Activated T-cell treated with anti-CD3 and anti-CD28 coated beads, Interleukin-2, amount 50 U/mL, for 72 hours (primary cell): Measurements from ENCODE around the gene STAC3. TPM values are rescaled to one million over a fixed set of nuclear protein-coding genes. Genes with fewer than 3 reads are reported as not detected.
A peak's percentile ranks its signal among the peaks of the same experiment; 100 is the strongest.

ENCODE experiments used
- ATAC-seq, 2 donors: fragments of 150-1000 bp; cut with Tn5 transposase; replicated peaks in 1 of 2; 2 replicates each; pipeline ENCODE4 v1.10.0; 2021; ENCODE audit warnings: moderate library complexity in 2 of 2, mild to moderate bottlenecking in 1 of 2
- DNase-seq, 2 donors: peaks; one replicate each; pipeline ENCODE4 v3.0.0; 2021 to 2022; ENCODE audit warnings: mixed read lengths in 1 of 2
- H3K27ac Mint-ChIP-seq: one replicate; pipeline ENCODE4 v1.8.0; 2022; ENCODE audit warnings: mild to moderate bottlenecking, moderate library complexity, mixed read lengths
- H3K27me3 Mint-ChIP-seq: one replicate; pipeline ENCODE4 v1.8.0; 2022; ENCODE audit warnings: low read depth, mixed read lengths
- H3K36me3 Mint-ChIP-seq, 2 donors: one replicate each; pipeline ENCODE4 v1.8.0; 2022; ENCODE audit warnings: mixed read lengths in 2 of 2, mild to moderate bottlenecking in 1 of 2; ENCODE audit not compliant: insufficient read depth in 2 of 2
- H3K4me1 Mint-ChIP-seq: one replicate; pipeline ENCODE4 v1.8.0; 2022; ENCODE audit warnings: low read depth, mixed read lengths
- H3K4me3 Mint-ChIP-seq, 2 donors: one replicate each; pipeline ENCODE4 v1.8.0; 2022; ENCODE audit warnings: mild to moderate bottlenecking in 2 of 2, mixed read lengths in 2 of 2, moderate library complexity in 2 of 2
- H3K9me3 Mint-ChIP-seq, 2 donors: one replicate each; pipeline ENCODE4 v1.8.0; 2022; ENCODE audit warnings: mixed read lengths in 2 of 2
- total RNA-seq, 2 donors: library from RNA; stranded (reverse); gene quantifications; one replicate each; pipeline ENCODE4 v1.2.3, GENCODE V29; 2022

STAC3 gene
- total RNA-seq, 2 donors from 2014 or later, result 3.5 to 4.2 TPM

GRCh38 chr12:57213763-57214397 is 37.1 kb downstream of the STAC3 start:
- H3K27me3 Mint-ChIP-seq, result peaks cover 48% of the 10 kb centered on the region
- DNase-seq (no peak), ATAC-seq (no peak)
- H3K4me3 Mint-ChIP-seq, result peak overlapping the region; percentile 19 to 46
- H3K36me3 Mint-ChIP-seq, result peaks cover 0 to 3% of the 10 kb centered on the region in 2 donors
- no peak overlapping the region for H3K27ac Mint-ChIP-seq
- no peaks in the 10 kb centered on the region for H3K9me3 Mint-ChIP-seq
- H3K4me1 Mint-ChIP-seq, result peaks cover 32% of the 10 kb centered on the region

GRCh38 chr12:57213058-57213715 is 37.8 kb downstream of the STAC3 start:
- peaks cover 0 to 3% of the 10 kb centered on the region in 2 donors for H3K36me3 Mint-ChIP-seq
- H3K4me1 Mint-ChIP-seq, result peaks cover 32% of the 10 kb centered on the region
- no peak overlapping the region for H3K27ac Mint-ChIP-seq
- no peak overlapping the region for H3K4me3 Mint-ChIP-seq
- H3K9me3 Mint-ChIP-seq, result no peaks in the 10 kb centered on the region
- ATAC-seq (peak; percentile 52 to 60), DNase-seq (peak; percentile 84 to 86)
- peaks cover 41% of the 10 kb centered on the region for H3K27me3 Mint-ChIP-seq

DNA sequence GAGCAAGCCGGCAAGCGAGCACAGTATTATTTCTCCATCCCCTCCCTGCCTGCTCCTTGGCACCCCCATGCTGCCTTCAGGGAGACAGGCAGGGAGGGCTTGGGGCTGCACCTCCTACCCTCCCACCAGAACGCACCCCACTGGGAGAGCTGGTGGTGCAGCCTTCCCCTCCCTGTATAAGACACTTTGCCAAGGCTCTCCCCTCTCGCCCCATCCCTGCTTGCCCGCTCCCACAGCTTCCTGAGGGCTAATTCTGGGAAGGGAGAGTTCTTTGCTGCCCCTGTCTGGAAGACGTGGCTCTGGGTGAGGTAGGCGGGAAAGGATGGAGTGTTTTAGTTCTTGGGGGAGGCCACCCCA is 38.3 kb downstream of the STAC3 start:
- DNase-seq, result no peak
- ATAC-seq, result no peak
- Mint-ChIP-seq H3K4me3 (no peak overlapping the region), H3K9me3 (no peaks in the 10 kb centered on the region), H3K36me3 (peaks cover 0 to 3% of the 10 kb centered on the region in 2 donors), H3K27me3 (peaks cover 36% of the 10 kb centered on the region), H3K4me1 (peaks cover 32% of the 10 kb centered on the region), H3K27ac (no peak overlapping the region)

- H3K27ac Mint-ChIP-seq, result no peak overlapping the region
- H3K27me3 Mint-ChIP-seq, result peaks cover 30% of the 10 kb centered on the region
- H3K9me3 Mint-ChIP-seq, result no peaks in the 10 kb centered on the region
- peaks cover 26% of the 10 kb centered on the region for H3K4me1 Mint-ChIP-seq
- no peaks in the 10 kb centered on the region for H3K36me3 Mint-ChIP-seq
- no peak overlapping the region for H3K4me3 Mint-ChIP-seq
- DNase-seq (no peak), ATAC-seq (no peak)
Observed at GRCh38 chr12:57211791-57212700, 38.9 kb downstream of the STAC3 start.

DNA sequence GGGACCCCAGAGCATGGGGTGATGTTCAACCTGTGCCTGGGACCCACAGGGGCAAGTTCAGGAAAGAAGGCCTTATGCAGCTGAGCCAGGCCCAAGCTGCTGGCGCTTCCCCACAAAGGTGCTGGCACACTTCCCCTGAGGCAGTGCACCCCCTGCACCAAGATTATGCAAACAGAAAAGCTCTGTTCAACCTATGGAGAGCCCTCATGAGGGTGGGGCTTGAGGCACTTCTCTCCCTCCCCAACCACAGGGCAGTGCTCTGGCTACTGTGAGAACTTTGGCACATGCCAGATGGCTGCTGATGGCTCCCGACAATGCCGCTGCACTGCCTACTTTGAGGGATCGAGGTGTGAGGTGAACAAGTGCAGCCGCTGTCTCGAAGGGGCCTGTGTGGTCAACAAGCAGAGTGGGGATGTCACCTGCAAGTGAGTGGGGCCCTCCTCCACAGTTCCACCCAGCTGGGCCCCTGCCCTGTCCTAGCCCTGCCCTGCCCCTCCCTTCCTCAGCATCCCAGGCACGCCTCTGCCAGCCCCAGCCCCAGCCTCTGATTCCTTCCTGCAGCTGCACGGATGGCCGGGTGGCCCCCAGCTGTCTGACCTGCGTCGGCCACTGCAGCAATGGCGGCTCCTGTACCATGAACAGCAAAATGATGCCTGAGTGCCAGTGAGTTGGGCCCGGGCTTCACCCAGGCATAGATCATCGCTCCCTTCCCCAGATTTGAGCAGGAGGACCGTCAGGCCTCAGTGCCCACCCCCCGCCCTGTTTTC is 39.9 kb downstream of the STAC3 start:
- H3K4me3 Mint-ChIP-seq, result no peak overlapping the region

GRCh38 chr12:57210461-57210860 is 40.5 kb downstream of the STAC3 start:
- H3K9me3 Mint-ChIP-seq, result no peaks in the 10 kb centered on the region
- peaks cover 19% of the 10 kb centered on the region for H3K4me1 Mint-ChIP-seq
- peaks cover 23% of the 10 kb centered on the region for H3K27me3 Mint-ChIP-seq
- no peak overlapping the region for H3K27ac Mint-ChIP-seq
- DNase-seq (no peak), ATAC-seq (no peak)
- H3K4me3 Mint-ChIP-seq, result no peak overlapping the region
- H3K36me3 Mint-ChIP-seq, result no peaks in the 10 kb centered on the region

More for the DNA sequence above, 39.9 kb downstream of the STAC3 start:
- Mint-ChIP-seq H3K4me1 (peaks cover 25% of the 10 kb centered on the region), H3K27me3 (peaks cover 29% of the 10 kb centered on the region), H3K36me3 (no peaks in the 10 kb centered on the region), H3K27ac (no peak overlapping the region), H3K9me3 (no peaks in the 10 kb centered on the region)
- ATAC-seq, result no peak
- no peak for DNase-seq

- DNase-seq (no peak), ATAC-seq (no peak)
- Mint-ChIP-seq H3K36me3 (no peaks in the 10 kb centered on the region), H3K27ac (no peak overlapping the region), H3K27me3 (peaks cover 17% of the 10 kb centered on the region), H3K4me1 (peaks cover 15% of the 10 kb centered on the region), H3K4me3 (no peak overlapping the region), H3K9me3 (no peaks in the 10 kb centered on the region)
Observed at GRCh38 chr12:57209916-57210315, 41.1 kb downstream of the STAC3 start.

DNA sequence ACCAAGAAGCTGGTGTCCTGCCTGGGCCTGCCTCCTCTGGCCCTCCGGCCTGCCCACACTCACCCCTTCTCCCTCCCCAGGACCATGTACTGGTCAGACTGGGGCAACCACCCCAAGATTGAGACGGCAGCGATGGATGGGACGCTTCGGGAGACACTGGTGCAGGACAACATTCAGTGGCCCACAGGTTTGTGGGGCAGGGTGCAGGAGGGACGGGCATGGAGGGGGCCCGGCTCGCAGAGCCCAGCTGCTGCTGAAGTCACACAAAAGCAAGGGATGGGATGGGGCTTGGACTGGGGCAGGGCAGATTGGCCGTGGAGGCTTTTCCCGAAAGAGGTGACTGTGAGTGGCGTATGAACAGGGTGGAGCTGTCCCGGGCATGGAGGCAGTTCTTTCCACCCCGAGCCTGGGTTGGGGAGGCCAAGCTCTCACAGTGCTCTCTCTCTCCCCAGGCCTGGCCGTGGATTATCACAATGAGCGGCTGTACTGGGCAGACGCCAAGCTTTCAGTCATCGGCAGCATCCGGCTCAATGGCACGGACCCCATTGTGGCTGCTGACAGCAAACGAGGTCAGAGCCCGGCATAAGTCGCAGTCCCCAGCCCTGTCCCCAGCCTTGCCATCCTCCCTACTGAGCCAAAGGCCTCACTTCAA is 42.2 kb downstream of the STAC3 start:
- no peak for DNase-seq
- H3K27me3 Mint-ChIP-seq, result peaks cover 6% of the 10 kb centered on the region
- no peaks in the 10 kb centered on the region for H3K9me3 Mint-ChIP-seq
- H3K4me1 Mint-ChIP-seq, result peaks cover 6% of the 10 kb centered on the region
- H3K27ac Mint-ChIP-seq, result no peak overlapping the region
- no peak overlapping the region for H3K4me3 Mint-ChIP-seq
- H3K36me3 Mint-ChIP-seq, result no peaks in the 10 kb centered on the region
- no peak for ATAC-seq

DNA sequence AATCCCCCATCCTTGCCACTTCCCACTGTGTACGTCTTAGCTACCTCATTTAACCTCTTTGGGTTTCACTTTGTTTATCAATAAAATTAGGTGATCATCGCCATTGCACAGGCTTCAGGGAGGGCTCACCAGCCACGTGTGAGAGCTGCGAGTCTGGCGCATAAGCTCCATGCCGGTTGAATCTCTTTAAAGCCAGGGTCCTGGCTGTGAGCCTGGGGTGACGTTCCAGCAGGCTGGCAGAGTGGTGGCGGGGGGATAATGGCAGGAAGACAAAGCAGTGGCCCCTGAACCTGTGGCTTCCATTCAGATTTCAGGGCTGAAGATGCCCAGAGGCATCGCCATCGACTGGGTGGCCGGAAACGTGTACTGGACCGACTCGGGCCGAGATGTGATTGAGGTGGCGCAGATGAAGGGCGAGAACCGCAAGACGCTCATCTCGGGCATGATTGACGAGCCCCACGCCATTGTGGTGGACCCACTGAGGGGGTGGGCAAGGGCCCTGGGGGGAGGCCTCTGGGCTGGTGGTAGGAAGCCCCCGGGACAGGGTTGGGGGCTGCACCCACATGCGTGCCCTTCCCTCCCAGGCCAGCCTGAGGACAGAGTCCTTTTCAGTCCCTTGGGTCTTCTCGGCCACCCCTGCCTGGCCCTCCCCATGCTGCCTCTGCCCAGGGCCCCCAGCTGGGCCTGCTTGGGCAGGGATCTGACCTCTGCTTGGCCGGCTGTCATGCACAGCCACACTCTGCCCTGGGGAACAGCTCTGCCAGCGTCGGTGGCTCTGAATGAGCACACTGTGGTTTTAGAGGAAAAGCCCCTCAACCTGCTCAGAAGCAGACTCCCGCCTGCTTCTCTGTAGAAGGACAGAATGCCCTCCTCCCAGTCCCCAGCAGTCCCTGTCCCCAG is 43.0 kb downstream of the STAC3 start:
- H3K36me3 Mint-ChIP-seq, result no peaks in the 10 kb centered on the region
- H3K4me1 Mint-ChIP-seq, result no peaks in the 10 kb centered on the region
- no peak overlapping the region for H3K4me3 Mint-ChIP-seq
- H3K9me3 Mint-ChIP-seq, result no peaks in the 10 kb centered on the region
- DNase-seq, result no peak
- ATAC-seq, result no peak
- H3K27ac Mint-ChIP-seq, result no peak overlapping the region
- no peaks in the 10 kb centered on the region for H3K27me3 Mint-ChIP-seq

DNA sequence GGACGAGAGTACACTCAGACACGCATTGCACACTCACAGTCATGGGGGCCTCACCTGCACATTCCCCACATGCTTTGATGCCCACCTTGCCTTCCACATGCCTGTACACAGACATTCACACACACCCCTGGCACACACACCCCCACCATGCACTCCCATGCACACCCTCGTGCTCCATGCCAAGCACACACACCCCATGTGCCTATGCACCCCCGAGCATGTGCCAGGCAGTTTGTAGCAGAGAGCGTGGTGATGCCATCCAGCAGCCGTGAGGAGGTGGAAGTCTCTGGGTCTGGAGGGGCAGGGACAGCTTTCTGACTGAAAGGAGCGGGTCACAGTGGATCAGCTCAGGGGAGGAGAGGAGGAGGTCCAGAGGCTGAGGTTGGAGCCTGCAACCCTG is 45.1 kb downstream of the STAC3 start:
- ATAC-seq, result no peak
- Mint-ChIP-seq H3K4me3 (no peak overlapping the region), H3K36me3 (no peaks in the 10 kb centered on the region), H3K27me3 (no peaks in the 10 kb centered on the region), H3K4me1 (no peaks in the 10 kb centered on the region), H3K9me3 (no peaks in the 10 kb centered on the region), H3K27ac (no peak overlapping the region)
- no peak for DNase-seq

DNA sequence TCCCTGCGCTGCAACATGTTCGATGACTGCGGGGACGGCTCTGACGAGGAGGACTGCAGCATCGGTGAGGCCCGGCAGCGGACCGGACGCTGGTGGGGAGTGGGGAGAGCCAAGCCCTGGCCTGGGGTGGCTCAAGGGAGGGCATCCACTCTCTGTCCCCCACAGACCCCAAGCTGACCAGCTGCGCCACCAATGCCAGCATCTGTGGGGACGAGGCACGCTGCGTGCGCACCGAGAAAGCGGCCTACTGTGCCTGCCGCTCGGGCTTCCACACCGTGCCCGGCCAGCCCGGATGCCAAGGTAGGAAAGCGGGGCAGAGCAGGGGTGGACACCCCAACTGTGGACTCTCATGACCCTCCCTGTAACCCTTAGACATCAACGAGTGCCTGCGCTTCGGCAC is 45.8 kb downstream of the STAC3 start:
- ATAC-seq (no peak), DNase-seq (no peak)
- Mint-ChIP-seq H3K4me1 (no peaks in the 10 kb centered on the region), H3K27me3 (no peaks in the 10 kb centered on the region), H3K4me3 (no peak overlapping the region), H3K36me3 (no peaks in the 10 kb centered on the region), H3K9me3 (no peaks in the 10 kb centered on the region), H3K27ac (no peak overlapping the region)

DNA sequence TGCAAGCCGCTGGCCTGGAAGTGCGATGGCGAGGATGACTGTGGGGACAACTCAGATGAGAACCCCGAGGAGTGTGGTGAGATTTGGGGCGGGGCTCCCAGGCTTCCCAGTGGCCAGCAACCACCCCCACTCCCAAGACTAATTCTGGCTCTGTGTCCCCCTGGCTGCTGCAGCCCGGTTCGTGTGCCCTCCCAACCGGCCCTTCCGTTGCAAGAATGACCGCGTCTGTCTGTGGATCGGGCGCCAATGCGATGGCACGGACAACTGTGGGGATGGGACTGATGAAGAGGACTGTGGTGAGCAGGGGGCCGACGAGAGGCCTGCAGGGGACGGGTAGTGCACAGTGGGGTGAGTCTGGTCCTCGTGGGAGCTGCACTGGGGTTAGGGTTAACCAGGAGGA is 46.5 kb downstream of the STAC3 start:
- DNase-seq, result no peak
- H3K27ac Mint-ChIP-seq, result no peak overlapping the region
- no peaks in the 10 kb centered on the region for H3K27me3 Mint-ChIP-seq
- H3K4me1 Mint-ChIP-seq, result no peaks in the 10 kb centered on the region
- H3K4me3 Mint-ChIP-seq, result no peak overlapping the region
- H3K9me3 Mint-ChIP-seq, result no peaks in the 10 kb centered on the region
- H3K36me3 Mint-ChIP-seq, result no peaks in the 10 kb centered on the region
- ATAC-seq, result no peak
